Testis (tissue), 2 donors: ENCODE data around the gene NARS2.

Experiments used
- CTCF ChIP-seq, 3 experiments: fragments of 450-650 bp in 2 of 3; fragments of 200-600 bp in 1 of 3; sonication (generic) in 1 of 3; IDR thresholded peaks; one replicate each; pipeline ENCODE4 v1.5.1; 2016 to 2019; ENCODE audit warnings: antibody characterized with exemption in 3 of 3, mild to moderate bottlenecking in 2 of 3, moderate library complexity in 1 of 3
- POLR2A ChIP-seq: fragments of 450-650 bp; IDR thresholded peaks from one replicate; pipeline ENCODE4 v1.6.1; 2017; ENCODE audit warnings: antibody characterized with exemption, mild to moderate bottlenecking, moderate library complexity

- no peak for TF ChIP-seq CTCF (IDR thresholded peaks at IDR 0.05)
- TF ChIP-seq POLR2A, result no peak
Observed at GRCh38 chr11:78391424-78391823, 183.2 kb downstream of the NARS2 start.
